Endothelial cell (in vitro differentiated cells): ENCODE data around the gene CLHC1. TPM values are rescaled to one million over a fixed set of nuclear protein-coding genes. Genes with fewer than 3 reads are reported as not detected.
"Not testable (repeated sequence)": the region's sequence is repeated elsewhere in the genome, so short reads cannot be mapped to it uniquely, and the experiment has no call there.

Experiments used
- DNase-seq: peaks from one replicate; pipeline ENCODE4 v3.0.0; 2021; ENCODE audit warnings: low spot score
- H3K27ac Mint-ChIP-seq: one replicate; pipeline ENCODE4 v1.8.0; 2021; ENCODE audit warnings: mixed read lengths, inconsistent platforms; ENCODE audit not compliant: unreplicated experiment
- H3K27me3 Mint-ChIP-seq: one replicate; pipeline ENCODE4 v1.8.0; 2021; ENCODE audit warnings: mild to moderate bottlenecking, moderate library complexity, mixed read lengths, inconsistent platforms; ENCODE audit not compliant: unreplicated experiment
- H3K36me3 Mint-ChIP-seq: one replicate; pipeline ENCODE4 v1.8.0; 2021; ENCODE audit warnings: mild to moderate bottlenecking, low read depth, mixed read lengths, inconsistent platforms; ENCODE audit not compliant: unreplicated experiment
- H3K4me1 Mint-ChIP-seq: one replicate; pipeline ENCODE4 v1.8.0; 2021; ENCODE audit warnings: mild to moderate bottlenecking, mixed read lengths, inconsistent platforms; ENCODE audit not compliant: unreplicated experiment
- H3K4me3 Mint-ChIP-seq: one replicate; pipeline ENCODE4 v1.8.0; 2021; ENCODE audit warnings: mild to moderate bottlenecking, mixed read lengths, inconsistent platforms; ENCODE audit not compliant: unreplicated experiment
- H3K9me3 Mint-ChIP-seq: one replicate; pipeline ENCODE4 v1.8.0; 2021; ENCODE audit warnings: mixed read lengths, inconsistent platforms; ENCODE audit not compliant: unreplicated experiment
- CTCF ChIP-seq: fragments of 200-600 bp; sonication (generic); IDR thresholded peaks from one replicate; pipeline ENCODE4 v1.5.0; 2021; ENCODE audit warnings: antibody characterized with exemption; ENCODE audit not compliant: unreplicated experiment
- total RNA-seq: library from RNA; stranded (reverse); fragmentation: NEBNext Ultra II Directional; extraction: Animal tissue kit (Norgen Biotek cat#: 25700); gene quantifications from one replicate; pipeline ENCODE4 v1.2.1, GENCODE V29; 2021; ENCODE audit not compliant: unreplicated experiment

The CLHC1 gene
- total RNA-seq, 1 donor from 2014 or later, result 20.2 TPM

- peak overlapping the region; percentile 88 for H3K27ac Mint-ChIP-seq
- no peaks in the 10 kb centered on the region for H3K36me3 Mint-ChIP-seq
- H3K9me3 Mint-ChIP-seq, result no peaks in the 10 kb centered on the region
- DNase-seq, result no peak
- H3K4me3 Mint-ChIP-seq, result no peak overlapping the region
- H3K4me1 Mint-ChIP-seq, result peaks cover 29% of the 10 kb centered on the region
- peaks cover 6% of the 10 kb centered on the region for H3K27me3 Mint-ChIP-seq
- no peak for TF ChIP-seq CTCF
Observed at GRCh38 chr2:55134316-55134706, 97.8 kb downstream of the CLHC1 start.

DNA sequence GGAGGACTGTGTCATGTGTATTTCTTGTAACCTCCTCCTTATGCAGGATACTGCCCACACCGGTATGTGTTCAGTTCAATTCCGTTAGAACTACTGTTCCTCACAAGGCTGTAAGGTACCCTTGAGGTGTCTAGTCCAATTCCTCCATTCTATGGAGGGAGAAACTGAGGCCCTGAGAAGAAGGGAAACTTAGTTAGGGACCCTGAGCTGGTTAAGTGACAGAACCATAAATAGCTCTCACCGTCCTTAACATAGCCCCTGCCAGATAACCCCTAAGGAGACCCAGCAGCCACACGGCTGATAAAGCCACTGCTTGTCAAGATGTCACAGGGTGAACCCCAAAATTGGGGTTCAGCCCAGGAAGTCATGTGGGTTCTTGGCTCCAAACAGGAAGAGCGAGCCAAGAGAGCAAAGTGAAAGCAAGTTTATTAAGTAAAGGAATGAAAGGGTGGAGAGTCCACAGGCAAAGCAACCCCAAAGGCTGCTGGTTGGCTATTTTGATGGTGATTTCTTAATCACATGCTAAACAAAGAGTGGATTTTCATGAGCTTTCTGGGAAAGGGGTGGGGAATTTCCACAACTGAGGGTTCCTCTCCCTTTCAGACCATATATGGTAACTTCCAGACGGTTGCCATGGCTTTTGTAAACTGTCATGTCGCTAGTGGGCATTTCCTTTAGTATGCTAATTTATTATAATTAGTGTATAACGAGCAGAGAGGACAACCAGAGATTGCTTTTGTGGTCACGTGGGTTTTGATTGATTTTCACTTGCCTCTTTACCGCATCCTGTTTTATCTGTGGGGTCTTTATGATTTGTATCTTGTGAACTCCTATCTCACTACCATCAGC, 98.4 kb downstream of the CLHC1 start:
- Mint-ChIP-seq H3K27ac (peak overlapping the region; percentile 88), H3K4me3 (no peak overlapping the region), H3K36me3 (no peaks in the 10 kb centered on the region)

DNA sequence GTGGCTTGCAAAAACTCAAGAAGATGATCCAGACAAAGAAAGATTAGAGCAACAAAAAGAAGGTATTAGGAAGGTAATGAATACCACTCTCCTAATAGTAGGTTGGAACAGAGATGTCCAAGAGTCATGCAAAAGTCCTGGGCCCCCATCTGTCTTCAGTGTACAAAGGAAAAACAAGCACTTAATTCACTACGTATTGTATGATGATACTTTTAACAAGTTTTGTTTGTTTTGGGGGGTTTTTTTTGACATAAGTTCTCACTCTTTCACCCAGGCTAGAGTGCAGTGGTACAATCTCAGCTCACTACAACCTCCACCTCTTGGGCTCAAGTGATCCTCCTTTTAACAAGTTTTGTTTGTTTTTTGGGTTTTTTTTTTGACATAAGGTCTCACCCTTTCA, 101.2 kb downstream of the CLHC1 start:
- H3K36me3 Mint-ChIP-seq, result no peaks in the 10 kb centered on the region
- H3K4me1 Mint-ChIP-seq, result peaks cover 10% of the 10 kb centered on the region
- no peak for DNase-seq
- no peak overlapping the region for H3K27ac Mint-ChIP-seq
- TF ChIP-seq CTCF, result no peak
- no peak overlapping the region for H3K4me3 Mint-ChIP-seq
- H3K27me3 Mint-ChIP-seq, result peaks cover 2% of the 10 kb centered on the region
- no peaks in the 10 kb centered on the region for H3K9me3 Mint-ChIP-seq

More for the DNA sequence above, 98.4 kb downstream of the CLHC1 start:
- peaks cover 29% of the 10 kb centered on the region for H3K4me1 Mint-ChIP-seq
- no peak for TF ChIP-seq CTCF
- H3K9me3 Mint-ChIP-seq, result no peaks in the 10 kb centered on the region
- no peak for DNase-seq
- peaks cover 6% of the 10 kb centered on the region for H3K27me3 Mint-ChIP-seq

- not testable (repeated sequence) for DNase-seq, H3K4me3 Mint-ChIP-seq, H3K27ac Mint-ChIP-seq, H3K36me3 Mint-ChIP-seq, H3K9me3 Mint-ChIP-seq, H3K27me3 Mint-ChIP-seq, H3K4me1 Mint-ChIP-seq
Observed at GRCh38 chr2:55126643-55127042, 105.5 kb downstream of the CLHC1 start.

Other genes with a start within 250 kb of the CLHC1 start
- gene RTN4, start 181.8 kb downstream of the CLHC1 start, total RNA-seq, result 264 TPM
- 1,292 TPM for gene RPS27A, start 395 bp upstream of the CLHC1 start, total RNA-seq
- 22.9 TPM for gene MTIF2, start 36.9 kb upstream of the CLHC1 start, total RNA-seq
- gene CCDC88A, start 187.6 kb upstream of the CLHC1 start, total RNA-seq, result 98.7 TPM